Superior temporal gyrus (tissue), 1 donor: ENCODE data around the gene POSTN.

Experiments
- DNase-seq: peaks from one replicate; pipeline ENCODE4 v3.0.0-alpha.2; 2016; ENCODE audit errors: extremely low spot score

Gene POSTN, protein sequence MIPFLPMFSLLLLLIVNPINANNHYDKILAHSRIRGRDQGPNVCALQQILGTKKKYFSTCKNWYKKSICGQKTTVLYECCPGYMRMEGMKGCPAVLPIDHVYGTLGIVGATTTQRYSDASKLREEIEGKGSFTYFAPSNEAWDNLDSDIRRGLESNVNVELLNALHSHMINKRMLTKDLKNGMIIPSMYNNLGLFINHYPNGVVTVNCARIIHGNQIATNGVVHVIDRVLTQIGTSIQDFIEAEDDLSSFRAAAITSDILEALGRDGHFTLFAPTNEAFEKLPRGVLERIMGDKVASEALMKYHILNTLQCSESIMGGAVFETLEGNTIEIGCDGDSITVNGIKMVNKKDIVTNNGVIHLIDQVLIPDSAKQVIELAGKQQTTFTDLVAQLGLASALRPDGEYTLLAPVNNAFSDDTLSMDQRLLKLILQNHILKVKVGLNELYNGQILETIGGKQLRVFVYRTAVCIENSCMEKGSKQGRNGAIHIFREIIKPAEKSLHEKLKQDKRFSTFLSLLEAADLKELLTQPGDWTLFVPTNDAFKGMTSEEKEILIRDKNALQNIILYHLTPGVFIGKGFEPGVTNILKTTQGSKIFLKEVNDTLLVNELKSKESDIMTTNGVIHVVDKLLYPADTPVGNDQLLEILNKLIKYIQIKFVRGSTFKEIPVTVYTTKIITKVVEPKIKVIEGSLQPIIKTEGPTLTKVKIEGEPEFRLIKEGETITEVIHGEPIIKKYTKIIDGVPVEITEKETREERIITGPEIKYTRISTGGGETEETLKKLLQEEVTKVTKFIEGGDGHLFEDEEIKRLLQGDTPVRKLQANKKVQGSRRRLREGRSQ

DNA sequence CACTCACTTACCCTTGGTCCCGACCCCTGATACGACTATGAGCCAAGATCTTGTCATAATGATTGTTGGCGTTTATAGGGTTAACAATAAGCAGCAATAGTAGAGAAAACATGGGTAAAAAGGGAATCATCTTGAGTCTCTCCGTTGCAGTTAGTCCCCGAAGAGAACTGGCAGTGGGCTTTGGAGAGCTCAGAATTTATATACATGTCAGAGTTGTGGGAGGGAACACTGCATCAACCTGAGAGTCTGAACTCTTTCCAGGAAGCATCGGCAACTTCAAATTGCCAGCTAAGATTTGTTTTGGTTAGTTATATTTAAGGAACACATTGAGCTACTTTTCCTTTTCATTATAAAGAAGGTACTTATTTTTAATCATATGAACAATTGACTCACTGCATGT lies at the start of gene POSTN:
POSTN (minus strand) TSS at position 172 of the 400 bp plus-strand sequence; CDS start at position 130, 42 bp downstream.
- no peak for DNase-seq

DNA sequence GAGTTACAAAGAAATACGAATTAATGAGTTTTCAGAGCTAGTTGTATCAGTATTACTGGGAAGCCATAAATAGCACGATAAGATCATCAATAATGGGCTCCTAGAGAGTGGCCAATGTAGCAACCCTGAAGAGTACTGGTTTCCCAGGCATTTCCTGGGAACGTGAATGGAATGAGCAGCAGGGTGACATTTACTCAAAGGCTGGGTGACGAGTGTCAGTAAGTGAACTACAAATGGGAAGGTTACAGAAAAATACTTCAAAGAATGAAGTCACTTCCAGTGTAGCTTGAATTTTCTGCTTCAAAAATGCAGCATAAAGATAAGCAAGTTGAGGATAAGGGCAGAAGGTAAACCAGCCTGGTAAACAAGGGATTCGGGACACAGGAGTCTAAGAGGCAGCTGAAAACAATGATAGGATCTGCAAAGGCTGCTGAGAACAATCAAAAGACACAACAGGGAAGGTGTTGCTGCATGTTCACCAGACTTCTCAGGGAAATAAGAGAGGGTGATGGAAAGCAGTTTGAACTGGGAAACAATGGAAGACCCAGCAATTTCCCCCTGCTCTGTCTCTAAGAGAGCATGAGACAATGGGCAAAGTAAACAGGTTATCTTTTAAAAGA lies 48.6 kb upstream of the POSTN start:
- no peak for DNase-seq

DNA sequence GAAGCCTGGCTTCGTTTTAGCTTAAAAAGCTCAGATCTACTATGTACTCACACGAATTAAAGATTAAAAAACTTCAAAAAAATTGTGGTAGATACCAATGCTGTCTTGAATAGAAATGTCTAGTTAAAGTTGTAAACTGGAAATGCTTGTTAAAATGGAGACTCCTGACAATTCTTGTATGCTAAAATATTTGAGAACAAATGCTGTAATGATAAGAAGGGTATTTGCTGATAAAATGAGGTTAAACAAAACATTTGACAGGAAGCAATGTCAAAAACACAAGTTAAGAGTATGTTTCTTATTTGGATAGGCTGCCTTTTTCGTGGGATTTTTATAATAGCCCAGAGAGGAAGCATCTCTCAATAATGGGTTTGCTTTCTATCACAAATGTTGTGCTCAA lies 48.0 kb upstream of the POSTN start:
- DNase-seq = no peak

DNA sequence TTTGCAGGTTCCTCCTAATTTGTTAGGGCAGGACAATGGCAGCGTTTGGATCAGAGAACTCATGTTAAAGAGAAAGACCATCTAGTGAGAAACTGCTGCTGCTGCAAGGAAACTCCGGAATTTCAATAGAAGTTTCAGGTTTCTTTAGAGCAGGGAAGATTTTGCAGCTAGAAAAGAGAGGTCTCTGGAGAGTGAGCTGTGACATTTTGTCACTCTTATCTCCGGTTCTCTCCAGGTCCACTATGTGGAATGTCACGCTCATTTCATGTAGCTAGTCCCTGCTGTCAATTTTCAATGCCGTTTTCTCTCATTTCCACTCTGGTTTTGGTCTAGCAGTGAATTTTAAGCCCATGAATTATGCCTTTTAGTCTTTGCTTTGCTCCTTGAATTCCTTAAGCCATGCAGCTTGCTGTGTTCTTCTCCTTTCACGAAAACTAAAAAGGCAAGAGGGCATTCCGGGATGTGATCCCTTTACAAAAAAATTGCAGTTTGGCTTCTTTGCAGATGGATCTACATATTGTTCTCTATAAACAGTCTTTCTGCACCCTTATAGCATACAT lies 46.7 kb upstream of the POSTN start:
- DNase-seq = no peak

DNA sequence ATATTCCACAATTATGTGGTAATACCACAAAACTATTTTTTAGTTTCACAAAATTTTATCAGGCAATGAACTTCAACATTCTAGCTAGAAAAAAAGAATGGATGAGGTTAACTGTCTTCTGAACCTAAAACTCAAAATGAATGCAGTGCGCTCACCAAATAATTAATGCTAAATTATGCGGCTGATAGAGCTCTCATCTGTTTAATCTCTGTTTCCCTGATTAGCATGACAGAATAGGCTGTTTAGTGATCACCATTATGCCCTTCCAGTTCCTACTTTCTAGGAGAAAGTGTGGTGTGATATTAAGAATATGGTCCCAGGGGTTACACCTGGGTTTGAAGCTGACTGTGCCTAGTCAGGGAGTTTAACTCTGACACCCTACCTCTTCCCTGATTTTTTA lies 42.8 kb upstream of the POSTN start:
- no peak for DNase-seq

DNA sequence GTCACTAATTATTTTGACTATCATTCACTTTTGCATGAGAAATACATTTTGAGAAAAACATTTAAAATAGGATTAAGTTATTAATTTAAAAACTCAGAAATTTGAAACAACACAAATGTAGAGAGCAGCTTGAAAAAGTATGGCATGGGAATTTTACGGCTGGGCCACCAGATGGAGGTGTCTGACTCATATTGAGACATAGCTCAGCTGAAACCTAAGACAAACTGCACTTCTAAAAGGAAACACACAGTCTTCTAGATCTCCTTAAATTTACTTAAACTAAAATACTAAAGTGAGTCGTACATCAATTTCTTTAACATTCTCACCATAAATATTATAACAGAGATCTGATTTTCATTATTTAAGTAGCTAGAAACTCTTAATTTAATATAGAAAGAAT lies 41.9 kb upstream of the POSTN start:
- DNase-seq = peak; percentile 49

DNA sequence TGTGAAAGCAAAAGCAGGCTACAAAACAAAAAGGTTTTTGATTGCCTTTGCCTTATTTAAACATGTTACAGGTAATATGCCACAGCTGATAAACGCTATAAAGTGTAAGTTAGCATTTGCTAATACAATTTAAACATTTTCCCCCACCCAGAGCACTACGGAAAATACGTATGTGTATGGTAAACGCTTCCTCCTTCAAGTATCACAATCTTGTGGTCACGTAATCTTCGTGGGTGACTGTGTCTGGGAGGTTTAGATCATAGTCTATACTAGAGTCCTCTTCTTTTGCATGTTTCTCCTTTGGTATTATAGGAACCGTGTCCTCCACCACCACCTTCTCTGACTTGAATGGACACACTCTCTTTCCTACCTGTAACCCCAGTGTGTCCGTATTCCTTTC lies 38.1 kb upstream of the POSTN start:
- DNase-seq = no peak

DNA sequence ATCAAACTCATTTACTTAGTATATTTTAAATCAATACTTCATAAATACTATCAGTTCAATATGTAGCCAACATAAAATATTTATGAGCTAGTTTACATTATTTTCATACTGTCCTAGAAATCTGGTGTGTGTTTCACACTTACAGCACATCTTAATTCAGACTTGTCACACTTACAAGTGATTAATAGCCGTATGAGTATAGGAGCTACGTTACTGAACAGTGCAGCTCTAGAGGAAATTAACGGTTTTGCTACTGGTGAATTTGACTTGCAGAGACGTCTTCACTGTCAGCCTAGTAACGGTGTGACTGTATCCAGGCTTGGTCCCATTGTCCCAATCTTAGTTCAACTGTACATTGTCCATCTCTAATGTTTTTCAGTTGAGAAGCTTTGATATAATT lies 33.7 kb upstream of the POSTN start:
- no peak for DNase-seq

DNA sequence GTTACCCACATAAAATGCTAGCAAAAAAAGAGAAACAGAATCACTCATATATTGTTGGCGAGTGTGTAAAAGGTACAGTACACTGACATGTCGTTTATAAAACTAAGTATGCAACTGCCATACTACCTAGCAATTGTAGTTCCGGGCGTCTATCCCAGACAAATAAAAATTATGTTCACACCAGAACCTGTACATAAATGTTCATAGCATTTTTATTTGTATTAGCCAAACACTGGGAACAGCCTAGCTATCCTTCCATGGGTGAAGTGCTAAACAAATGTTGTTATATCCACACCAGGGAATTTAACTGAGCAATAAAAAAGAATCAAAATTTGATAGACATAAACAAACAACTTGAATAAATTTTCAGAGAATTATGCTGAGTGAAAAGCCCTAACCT lies 28.9 kb upstream of the POSTN start:
- DNase-seq = no peak

DNA sequence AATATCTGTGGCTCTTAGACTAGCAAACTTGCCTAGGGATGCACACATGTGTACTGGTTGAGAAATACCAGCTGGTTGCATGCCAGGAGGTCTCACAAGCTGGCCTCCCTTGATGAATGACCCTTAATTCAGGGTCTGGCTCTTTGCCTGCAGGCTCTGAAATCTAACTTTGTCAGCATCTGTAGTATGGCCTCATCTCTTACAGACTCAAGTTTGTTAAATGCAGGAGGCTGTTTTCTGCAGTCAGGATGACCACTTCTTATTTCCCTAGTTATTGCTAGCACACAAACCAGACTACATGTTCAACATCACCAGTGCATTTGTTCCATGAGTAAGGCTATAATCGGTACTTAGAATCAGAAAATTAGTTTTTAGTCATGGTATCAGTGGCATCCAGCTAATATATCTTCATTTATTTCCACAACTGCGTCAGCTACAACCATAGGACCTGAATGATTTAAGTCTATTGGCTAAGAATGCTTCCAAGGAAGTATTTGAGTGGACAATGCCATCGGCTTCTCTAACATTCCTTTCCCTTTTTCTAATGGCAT lies 23.3 kb upstream of the POSTN start:
- no peak for DNase-seq

DNA sequence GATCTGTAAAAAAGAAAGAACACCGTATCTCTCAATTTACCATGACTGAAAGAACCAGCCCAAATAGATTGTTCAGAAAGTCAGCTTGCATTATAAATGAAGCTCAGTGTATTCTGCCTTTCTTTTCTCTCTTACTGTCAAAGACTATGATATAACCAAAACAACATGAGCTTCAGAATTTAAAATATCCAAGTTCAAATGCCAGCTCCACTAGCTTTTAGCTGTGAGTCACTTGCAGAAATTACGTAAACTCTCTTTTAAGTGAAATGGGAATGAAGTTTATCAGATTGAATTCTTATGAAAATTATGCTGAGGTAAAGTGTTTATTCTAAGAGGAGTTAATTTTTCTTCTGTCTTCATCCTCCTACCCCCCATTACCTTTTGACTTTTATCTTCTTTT lies 20.0 kb upstream of the POSTN start:
- DNase-seq = no peak

DNA sequence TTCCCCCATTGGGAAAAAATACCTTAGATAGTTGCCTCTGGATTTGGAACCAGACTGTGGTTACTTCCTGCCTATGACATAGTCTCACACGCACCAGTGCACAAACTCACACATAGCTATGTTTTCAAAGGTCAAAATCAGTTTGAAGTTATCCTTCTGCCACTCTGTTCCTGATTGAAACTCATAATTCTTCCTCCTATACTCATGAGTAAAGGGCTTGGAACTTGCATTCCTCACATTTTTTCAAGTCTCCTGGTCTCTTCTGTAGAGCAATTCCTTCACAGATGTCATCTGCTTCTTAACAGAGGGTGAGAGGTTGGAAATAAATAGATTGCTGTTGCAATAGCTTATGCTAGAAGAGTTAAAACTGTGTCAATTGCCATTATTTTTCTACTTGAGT lies 18.6 kb upstream of the POSTN start:
- DNase-seq = no peak

DNA sequence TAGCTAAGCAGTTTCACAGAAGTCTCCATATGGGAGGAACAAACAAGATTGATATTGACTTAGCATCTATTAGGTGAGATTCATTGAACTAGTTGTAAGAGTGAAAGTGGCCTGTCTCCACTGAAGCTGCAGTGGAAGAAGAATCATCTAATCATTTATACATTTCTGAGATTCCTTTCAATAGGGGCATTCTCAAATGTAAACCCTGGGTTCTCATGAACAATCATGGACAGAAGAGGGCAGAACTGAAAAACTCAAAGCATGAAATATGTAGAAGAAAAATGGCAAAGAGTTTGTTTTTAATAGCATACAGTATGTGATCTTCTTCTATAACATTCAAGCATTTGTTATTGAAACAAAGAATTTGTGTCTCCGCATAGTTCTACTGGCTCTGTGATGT lies 17.6 kb upstream of the POSTN start:
- no peak for DNase-seq

DNA sequence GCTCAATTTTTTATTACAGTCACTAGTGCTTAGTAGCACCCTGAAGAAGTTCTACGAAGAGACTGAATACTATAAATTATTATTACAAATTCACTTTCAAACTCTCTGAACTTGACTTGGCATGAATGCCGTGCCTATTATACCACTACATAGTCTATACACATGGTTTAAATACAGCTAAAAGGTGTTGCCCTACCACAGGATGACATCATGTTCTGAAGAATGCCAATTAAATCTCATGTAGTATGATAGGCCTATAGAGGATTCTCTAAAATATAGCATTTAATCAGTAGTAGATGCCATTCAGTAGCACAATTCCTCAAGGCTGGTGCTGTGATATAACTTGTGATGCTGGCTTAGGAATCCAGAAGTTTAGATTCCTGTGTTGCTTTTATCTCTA lies 16.7 kb upstream of the POSTN start:
- DNase-seq = no peak

DNA sequence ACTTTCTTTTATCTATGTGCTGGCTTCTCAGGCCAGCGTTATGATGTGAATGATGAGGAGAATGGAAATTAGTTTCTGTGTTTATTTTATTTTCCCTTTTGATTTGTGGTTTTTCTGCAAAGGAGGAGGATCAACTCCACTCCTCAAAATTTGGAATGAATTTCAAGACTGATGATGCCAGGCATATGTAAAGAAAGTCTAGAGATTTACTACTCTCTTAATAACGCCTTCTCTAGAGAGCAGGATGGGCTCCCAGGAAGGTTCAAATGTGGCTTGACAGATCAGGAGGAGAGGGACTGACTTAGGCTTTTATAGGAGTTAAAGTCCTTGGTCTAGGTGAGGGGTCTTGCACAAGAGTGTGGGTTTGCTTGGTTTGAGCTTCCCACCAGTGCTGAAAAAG lies 15.1 kb upstream of the POSTN start:
- DNase-seq = no peak

DNA sequence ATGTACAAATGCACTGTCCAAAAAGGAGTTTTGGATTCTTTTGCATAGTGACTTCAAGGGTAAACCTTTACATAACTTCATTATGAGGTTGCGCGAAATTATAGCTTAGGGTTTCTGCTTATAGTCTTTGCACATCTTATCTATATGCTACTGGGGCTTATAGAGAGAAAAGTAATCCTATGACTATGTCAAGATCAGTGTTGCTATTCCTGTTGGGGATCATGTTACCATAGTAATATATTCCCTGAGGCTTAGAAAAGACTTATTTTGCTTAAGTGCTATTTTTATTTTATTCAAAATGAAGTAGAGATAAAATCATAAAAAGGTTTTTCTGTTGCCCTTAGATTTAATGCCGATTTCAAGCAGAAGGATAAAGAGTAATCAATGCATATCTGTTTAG lies 14.7 kb upstream of the POSTN start:
- no peak for DNase-seq

DNA sequence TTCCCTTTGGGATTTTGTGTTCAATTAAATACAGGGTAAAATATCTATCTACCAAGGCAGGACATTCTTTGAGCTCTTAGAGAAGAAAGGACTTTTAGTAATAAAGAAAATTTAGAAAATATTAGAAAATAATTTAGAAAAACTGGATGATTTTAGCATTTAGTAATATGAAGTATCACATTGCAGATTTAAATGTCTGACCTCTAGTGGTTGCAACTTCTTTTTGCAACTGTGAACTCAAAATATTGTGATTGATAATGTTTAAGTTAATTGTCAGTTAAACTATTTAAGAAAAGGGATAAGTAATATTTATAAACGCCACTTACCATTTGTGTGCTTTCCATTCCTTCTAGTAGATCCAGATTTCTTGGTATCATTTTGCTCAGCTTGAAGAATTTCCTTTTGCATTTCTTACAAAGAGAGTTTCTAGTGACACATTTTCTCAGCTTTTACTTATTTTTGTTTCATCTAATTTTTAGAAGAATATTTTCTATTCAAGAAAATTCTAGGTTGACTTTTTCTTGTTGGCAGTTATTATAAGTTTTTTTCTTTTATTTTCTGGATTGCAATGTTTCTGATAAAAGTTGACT lies 10.3 kb upstream of the POSTN start:
- DNase-seq = no peak

DNA sequence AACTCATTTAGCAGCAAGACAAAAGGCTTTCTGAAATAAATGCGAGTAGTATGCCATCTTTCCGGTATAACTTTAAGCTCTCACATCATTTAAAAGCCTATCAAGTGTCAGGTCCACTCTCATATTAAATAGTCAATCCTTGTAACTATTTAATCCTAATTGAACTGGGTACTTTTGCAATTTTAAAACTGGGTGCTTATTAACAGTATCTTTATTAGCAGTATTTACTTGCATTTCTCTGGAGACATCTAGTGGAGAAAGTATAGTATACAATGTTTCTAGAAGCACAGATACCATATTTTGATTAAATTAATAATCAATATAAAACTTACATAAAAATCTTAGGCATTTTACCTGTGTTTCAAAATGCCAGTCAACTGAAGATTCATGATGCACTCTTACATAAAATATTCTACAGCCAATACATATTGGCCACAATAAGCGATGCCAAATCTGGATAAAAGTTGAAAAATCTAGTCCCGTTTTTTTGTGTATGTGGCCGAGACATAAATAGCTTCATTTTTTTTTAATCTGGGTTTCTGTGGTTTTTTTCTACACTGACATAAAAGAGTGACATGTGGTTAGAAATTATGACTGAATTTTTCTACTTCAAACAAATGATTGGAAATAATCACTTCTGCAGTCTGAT lies 4.3 kb upstream of the POSTN start:
- peak; percentile 68 for DNase-seq

DNA sequence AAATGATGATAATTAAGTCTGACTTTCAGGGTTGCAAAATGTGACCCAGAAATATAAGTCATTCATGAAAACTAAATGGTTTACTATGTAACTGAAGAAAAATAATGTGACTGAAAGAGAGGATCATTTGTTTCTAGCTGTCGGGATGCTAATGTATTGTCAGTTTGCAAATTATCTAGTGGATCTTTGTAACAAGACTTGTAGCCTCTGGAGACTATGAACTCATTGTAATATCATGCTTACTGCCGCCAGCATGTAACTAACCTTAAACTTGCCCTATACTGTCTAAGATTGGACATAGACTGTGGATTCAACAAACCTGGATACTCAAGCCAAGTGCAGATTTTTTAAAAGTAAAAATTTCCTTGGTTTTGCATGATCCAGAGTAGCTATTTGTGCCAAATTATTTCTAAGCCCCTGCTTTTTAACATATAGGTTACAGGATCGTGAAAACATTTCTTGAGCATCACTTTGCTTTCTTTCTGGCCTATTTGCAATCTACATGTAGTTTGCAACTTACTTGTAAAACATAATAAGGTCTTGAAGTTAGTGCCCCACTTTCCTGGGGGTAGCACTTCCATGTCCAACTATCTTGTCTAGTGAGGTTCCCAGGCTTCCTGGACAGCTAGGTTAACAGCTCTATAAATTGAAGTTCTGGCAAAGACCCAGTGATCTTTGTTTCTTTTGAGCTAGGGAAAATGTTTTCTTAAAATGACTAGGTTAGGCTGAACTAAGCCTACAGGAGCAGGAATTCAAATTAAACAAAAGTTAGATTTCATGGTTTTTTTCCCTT lies 3.3 kb upstream of the POSTN start:
- no peak for DNase-seq

DNA sequence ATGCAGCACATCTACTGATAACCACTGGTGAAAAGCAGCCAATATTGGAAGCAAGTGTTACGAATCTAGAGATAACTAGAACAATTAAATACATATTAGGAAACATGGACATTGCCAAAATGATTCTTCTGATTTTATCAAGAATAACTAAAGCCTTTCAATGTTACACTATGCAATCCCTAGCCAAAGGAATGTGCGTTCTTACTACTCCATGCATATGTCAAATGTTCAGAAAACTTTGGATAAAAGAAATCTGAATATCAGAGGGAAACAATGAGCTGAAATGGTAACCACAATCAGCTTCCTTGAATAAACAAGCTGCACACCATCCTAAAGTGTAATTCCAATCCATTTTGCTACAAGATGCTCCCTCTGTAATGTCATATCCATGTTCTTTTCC lies 951 bp upstream of the POSTN start:
- no peak for DNase-seq
